HG02970 (cell line): ENCODE results near the gene DLL4.

Experiments used
- ATAC-seq: cut with Tn5 transposase; IDR thresholded peaks from one replicate; pipeline ENCODE4 v1.9.1; 2021; ENCODE audit warnings: mild to moderate bottlenecking, moderate library complexity, moderate number of reproducible peaks; ENCODE audit not compliant: unreplicated experiment, low FRiP score

Gene DLL4

DNA sequence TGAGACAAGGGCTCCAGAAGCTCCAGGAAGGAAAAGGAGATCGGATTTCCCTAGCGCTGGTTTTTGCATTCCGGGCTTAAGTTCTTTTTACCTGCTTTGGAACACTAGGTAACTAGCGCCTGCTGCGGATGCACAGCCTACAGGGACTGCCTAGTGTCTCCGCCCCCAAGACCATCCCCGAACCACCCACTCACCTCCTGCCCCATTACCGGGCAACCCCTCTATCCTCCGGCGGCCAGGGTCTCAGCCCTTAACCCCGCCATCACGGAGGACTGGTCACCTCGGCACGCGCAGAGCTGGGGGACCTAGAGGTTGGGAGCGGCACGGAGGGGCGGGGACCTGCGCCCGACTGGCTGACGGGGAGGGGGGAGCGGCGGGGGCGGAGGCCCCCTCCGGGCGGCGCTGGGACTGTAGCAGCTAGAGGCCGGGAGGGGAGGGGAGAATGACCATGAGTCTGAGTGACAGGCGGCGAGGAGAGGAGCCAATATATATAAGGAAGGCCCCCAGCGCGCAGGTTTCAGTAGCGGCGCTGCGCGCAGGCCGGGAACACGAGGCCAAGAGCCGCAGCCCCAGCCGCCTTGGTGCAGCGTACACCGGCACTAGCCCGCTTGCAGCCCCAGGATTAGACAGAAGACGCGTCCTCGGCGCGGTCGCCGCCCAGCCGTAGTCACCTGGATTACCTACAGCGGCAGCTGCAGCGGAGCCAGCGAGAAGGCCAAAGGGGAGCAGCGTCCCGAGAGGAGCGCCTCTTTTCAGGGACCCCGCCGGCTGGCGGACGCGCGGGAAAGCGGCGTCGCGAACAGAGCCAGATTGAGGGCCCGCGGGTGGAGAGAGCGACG is at the start of gene DLL4:
TSS of gene DLL4 (plus strand) at position 520 of the 839 bp plus-strand sequence. CDS start 329 bp downstream, outside the sequence.
- ATAC-seq: no peak

GRCh38 chr15:40879609-40880008 is 49.5 kb upstream of the DLL4 start:
- ATAC-seq: no peak

DNA sequence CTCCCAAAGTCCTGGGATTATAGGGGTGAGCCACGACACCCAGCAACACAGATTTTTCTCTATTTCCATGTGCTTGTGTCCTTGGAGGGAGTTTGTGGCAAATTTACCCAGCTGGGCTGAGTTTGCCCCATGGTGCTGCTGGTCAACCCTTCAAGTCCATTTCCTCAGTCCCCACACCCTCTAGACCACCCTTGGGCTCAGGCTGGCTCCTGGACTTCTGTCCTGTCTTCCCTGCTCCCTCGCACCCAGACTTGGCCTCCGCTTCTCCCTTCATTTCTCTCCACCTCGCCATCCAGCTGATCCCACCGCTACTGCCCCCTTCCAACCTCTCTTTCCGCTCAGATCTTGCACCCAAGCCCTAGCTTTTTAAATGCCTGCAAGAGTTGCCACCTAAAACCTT is 47.8 kb upstream of the DLL4 start:
- ATAC-seq: no peak

DNA sequence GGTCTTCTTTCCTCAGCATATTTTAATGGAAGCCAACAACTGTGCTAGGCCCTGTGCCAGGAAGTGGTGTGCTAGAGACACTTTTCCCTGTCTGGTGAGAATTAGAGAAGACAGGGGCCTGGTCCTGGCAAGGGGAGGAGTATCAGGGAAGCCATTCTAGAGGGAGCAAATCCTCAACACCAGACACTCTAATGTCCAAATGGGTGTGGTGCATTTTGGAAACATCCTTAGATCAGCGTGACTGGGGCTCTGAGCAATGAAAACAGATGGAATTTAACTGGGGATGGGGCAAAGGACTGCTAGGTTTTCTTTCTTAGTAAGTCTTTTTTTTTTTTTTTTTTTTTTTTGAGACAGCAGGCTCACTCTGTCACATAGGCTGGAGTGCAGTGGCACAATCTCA is 42.6 kb upstream of the DLL4 start:
- ATAC-seq: no peak

DNA sequence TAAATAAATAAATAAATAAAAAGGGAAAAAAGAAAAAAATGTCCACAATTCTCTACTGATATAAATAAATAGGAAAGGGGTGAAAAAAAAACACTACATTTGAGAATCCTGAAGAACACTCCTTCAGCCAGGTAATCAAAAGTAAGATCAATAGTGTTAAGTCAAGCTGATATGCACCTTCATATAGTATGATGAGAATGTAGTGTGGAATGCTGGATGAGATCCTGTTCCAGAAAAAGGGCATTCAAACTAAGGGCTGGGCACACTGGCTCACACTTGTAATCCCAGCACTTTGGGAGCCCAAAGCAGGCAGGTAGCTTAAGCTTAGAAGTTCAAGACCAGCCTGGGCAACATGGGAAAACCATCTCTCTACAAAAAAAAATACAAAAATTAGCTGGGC is 40.0 kb upstream of the DLL4 start:
- no peak for ATAC-seq

DNA sequence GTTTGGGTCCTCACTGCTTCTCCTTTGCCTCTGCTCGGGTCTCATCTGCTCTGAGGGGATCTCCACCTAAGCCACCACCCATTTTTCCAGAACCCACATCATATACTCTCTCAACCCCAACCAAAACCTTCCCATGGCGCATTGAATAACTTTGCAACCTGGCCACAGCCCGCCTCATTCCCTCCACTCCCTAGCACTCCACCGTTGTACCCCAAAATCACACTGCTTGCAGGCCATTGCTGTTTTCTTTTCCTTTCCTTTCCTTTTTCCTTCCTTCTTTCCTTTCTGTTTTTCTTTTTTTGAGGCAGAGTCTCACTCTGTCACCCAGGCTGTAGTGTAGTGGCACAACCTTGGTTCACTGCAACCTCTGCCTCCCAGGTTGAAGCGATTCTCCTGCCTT is 38.0 kb upstream of the DLL4 start:
- no peak for ATAC-seq

GRCh38 chr15:40891810-40892446 is 37.2 kb upstream of the DLL4 start:
- no peak for ATAC-seq

DNA sequence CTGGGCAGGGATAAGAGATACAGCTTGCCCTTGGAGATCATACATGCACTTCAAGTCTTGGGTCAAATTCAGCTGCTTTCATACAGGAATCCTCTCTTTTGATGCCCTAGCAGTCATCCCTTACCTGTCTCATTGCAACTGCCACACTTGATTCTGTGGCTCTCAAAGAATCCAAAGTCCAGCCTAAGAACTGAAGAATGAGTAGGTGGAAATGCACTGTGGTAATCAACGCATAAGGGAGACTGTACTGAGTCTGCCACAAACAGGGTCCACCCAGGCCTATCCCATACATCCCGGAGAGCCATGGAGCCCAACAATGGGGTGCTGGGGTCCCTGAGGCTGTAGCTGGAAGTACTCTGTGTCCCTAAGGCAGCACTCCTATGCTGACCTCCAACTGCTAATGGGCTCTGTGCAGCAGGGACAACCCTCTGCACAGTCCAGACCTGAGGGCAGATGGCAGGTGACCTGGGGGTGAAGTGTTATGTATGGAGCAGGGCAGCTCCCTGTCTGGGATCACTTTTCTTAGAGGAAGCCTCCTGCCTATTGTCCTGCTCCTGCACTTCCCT is 36.6 kb upstream of the DLL4 start:
- ATAC-seq: no peak

DNA sequence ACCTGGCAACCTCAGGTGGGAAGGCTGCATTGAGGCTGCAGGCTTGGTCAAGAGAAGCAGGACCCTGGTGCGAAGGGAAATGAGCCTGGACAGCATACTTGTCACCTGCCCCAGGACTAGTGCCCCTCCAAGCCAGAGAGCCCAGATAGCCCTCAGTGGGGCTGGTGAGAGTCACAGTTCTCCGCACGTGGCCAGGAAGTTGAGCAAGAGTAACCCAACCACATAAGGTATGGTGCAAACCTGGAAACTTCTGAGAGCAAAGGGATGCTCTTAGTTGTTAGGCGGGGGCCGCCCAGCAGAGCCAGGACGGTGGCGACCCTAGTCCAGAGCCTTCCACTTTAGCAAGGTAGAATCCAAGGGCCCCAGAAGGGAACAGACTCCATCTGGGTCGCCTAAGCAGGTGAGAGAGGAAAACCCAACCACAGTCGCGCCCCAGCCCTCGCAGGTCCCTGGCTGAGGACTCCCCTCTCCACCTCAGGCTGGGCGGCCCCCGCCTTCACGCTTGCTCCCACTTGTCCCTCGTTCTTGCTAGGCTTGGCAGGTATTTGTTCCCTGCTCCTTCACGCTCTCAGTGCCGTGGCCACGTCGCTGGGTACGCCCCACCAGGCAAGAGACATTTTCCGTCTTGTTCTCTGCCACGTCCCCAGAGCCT is 36.0 kb upstream of the DLL4 start:
- no peak for ATAC-seq

GRCh38 chr15:40893733-40894680 is 35.1 kb upstream of the DLL4 start, which contains the start of gene VPS18:
TSS of gene VPS18 (plus strand) at chr15:40894450. CDS start at chr15:40894769, 319 bp downstream.
- ATAC-seq: peak; percentile 80

- ATAC-seq: peak; percentile 18
Observed at GRCh38 chr15:40894681-40895448, 34.3 kb upstream of the DLL4 start.

DNA sequence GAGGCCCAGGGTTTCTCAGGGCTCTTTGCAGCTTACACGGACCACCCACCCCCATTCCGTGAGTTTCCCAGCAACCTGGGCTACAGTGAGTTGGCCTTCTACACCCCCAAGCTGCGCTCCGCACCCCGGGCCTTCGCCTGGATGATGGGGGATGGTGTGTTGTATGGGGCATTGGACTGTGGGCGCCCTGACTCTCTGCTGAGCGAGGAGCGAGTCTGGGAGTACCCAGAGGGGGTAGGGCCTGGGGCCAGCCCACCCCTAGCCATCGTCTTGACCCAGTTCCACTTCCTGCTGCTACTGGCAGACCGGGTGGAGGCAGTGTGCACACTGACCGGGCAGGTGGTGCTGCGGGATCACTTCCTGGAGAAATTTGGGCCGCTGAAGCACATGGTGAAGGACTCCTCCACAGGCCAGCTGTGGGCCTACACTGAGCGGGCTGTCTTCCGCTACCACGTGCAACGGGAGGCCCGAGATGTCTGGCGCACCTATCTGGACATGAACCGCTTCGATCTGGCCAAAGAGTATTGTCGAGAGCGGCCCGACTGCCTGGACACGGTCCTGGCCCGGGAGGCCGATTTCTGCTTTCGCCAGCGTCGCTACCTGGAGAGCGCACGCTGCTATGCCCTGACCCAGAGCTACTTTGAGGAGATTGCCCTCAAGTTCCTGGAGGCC is 29.5 kb upstream of the DLL4 start:
- ATAC-seq: no peak

DNA sequence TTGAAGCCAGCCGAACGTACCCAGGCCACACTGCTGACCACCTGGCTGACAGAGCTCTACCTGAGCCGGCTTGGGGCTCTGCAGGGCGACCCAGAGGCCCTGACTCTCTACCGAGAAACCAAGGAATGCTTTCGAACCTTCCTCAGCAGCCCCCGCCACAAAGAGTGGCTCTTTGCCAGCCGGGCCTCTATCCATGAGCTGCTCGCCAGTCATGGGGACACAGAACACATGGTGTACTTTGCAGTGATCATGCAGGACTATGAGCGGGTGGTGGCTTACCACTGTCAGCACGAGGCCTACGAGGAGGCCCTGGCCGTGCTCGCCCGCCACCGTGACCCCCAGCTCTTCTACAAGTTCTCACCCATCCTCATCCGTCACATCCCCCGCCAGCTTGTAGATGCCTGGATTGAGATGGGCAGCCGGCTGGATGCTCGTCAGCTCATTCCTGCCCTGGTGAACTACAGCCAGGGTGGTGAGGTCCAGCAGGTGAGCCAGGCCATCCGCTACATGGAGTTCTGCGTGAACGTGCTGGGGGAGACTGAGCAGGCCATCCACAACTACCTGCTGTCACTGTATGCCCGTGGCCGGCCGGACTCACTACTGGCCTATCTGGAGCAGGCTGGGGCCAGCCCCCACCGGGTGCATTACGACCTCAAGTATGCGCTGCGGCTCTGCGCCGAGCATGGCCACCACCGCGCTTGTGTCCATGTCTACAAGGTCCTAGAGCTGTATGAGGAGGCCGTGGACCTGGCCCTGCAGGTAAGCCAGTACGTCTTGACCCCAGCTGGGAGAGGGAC is 28.7 kb upstream of the DLL4 start:
- no peak for ATAC-seq

- ATAC-seq: no peak
Observed at GRCh38 chr15:40901053-40901443, 28.1 kb upstream of the DLL4 start.

DNA sequence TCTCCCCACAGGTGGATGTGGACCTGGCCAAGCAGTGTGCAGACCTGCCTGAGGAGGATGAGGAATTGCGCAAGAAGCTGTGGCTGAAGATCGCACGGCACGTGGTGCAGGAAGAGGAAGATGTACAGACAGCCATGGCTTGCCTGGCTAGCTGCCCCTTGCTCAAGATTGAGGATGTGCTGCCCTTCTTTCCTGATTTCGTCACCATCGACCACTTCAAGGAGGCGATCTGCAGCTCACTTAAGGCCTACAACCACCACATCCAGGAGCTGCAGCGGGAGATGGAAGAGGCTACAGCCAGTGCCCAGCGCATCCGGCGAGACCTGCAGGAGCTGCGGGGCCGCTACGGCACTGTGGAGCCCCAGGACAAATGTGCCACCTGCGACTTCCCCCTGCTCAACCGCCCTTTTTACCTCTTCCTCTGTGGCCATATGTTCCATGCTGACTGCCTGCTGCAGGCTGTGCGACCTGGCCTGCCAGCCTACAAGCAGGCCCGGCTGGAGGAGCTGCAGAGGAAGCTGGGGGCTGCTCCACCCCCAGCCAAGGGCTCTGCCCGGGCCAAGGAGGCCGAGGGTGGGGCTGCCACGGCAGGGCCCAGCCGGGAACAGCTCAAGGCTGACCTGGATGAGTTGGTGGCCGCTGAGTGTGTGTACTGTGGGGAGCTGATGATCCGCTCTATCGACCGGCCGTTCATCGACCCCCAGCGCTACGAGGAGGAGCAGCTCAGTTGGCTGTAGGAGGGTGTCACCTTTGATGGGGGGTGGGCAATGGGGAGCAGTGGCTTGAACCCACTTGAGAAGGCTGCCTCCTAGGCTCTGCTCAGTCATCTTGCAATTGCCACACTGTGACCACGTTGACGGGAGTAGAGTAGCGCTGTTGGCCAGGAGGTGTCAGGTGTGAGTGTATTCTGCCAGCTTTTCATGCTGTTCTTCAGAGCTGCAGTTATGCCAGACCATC is 26.3 kb upstream of the DLL4 start:
- no peak for ATAC-seq

DNA sequence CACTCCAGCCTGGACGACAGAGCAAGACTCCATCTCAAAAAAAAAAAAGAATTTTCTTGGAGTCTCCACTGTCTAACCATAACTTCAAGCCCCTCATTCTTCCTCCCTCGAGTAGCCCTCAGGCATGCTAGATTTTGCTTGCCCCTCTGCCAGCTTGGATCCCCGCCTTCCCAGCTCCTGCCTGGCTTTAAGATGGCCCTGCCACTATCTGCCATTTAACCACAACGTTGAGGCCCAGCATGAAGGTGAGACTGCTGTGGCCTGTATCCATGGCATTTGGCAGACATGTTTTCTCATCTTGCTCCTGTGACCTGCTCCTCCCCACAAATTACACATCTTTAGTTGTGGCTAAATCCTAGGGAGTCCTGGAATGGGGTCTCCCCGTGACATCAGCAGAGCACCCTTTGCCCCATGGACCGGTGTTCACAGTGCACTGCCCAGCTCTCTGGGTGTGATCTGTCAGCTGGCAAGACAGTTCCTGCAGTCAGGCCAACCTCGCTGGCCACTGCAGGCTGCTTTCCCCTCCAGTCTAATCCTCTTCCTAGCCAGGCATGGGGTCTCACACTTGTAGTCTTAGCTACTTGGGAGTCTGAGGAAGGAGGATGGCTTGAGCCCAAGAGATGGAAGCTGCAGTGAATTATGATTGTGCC is 24.5 kb upstream of the DLL4 start:
- no peak for ATAC-seq
